ENCODE data around the gene CFAP52. TPM values are rescaled to one million over a fixed set of nuclear protein-coding genes. Genes with fewer than 3 reads are reported as not detected.

Gene CFAP52
- total RNA-seq, 2 experiments from 2014 or later: not detected

Other genes with a start within 250 kb of the CFAP52 start
- 10 to 100 TPM; 84.8 to 91.7 TPM for gene STX8, start 822 bp upstream of the CFAP52 start, total RNA-seq
- gene USP43, start 68.9 kb downstream of the CFAP52 start, total RNA-seq: under 1 TPM; 0.25 to 0.30 TPM
- gene DHRS7C, start 214.9 kb downstream of the CFAP52 start, total RNA-seq: not detected
- gene GSG1L2, start 245.4 kb downstream of the CFAP52 start, total RNA-seq: not detected
- not detected for gene GLP2R, start 249.3 kb downstream of the CFAP52 start, total RNA-seq